Stimulated activated CD4-positive, alpha-beta T cell treated with anti-CD3 and anti-CD28 coated beads, Interleukin-1b, Interleukin-23, amount 100 ng/mL, for 24 hours (primary cell): ENCODE data around the gene SFRP2.

Experiments used
- DNase-seq, 4 experiments: peaks; one replicate each; pipeline ENCODE4 v3.0.0-alpha.2; 2020; ENCODE audit warnings: low read depth in 4 of 4, low spot score in 1 of 4

Gene SFRP2

GRCh38 chr4:153788413-153789276, at the start of gene SFRP2:
TSS of gene SFRP2 (minus strand) at chr4:153789083. CDS start at chr4:153788835, 248 bp downstream.
- DNase-seq, result no peak

GRCh38 chr4:153838564-153838963, 49.7 kb upstream of the SFRP2 start:
- DNase-seq, result no peak

GRCh38 chr4:153834901-153835300, 46.0 kb upstream of the SFRP2 start:
- no peak for DNase-seq

GRCh38 chr4:153832720-153833287, 43.9 kb upstream of the SFRP2 start:
- DNase-seq, result no peak

GRCh38 chr4:153832054-153832453, 43.2 kb upstream of the SFRP2 start:
- no peak for DNase-seq

- no peak for DNase-seq
Observed at GRCh38 chr4:153831245-153831644, 42.4 kb upstream of the SFRP2 start.

GRCh38 chr4:153825691-153826090, 36.8 kb upstream of the SFRP2 start:
- DNase-seq, result no peak

- no peak for DNase-seq
Observed at GRCh38 chr4:153825126-153825525, 36.2 kb upstream of the SFRP2 start.

GRCh38 chr4:153824501-153824900, 35.6 kb upstream of the SFRP2 start:
- no peak for DNase-seq

GRCh38 chr4:153823483-153823882, 34.6 kb upstream of the SFRP2 start:
- DNase-seq, result no peak

- DNase-seq, result no peak
Observed at GRCh38 chr4:153822316-153822715, 33.4 kb upstream of the SFRP2 start.

GRCh38 chr4:153817466-153817865, 28.6 kb upstream of the SFRP2 start:
- no peak for DNase-seq

- no peak for DNase-seq
Observed at GRCh38 chr4:153816542-153816941, 27.7 kb upstream of the SFRP2 start.

- DNase-seq, result no peak
Observed at GRCh38 chr4:153814789-153815188, 25.9 kb upstream of the SFRP2 start.

GRCh38 chr4:153809916-153810810, 21.3 kb upstream of the SFRP2 start:
- DNase-seq, result no peak

GRCh38 chr4:153809307-153809706, 20.4 kb upstream of the SFRP2 start:
- no peak for DNase-seq

GRCh38 chr4:153808175-153808574, 19.3 kb upstream of the SFRP2 start:
- no peak for DNase-seq

- DNase-seq, result no peak
Observed at GRCh38 chr4:153806073-153806472, 17.2 kb upstream of the SFRP2 start.

- DNase-seq, result no peak
Observed at GRCh38 chr4:153804722-153805121, 15.8 kb upstream of the SFRP2 start.

- DNase-seq, result no peak
Observed at GRCh38 chr4:153799694-153800074, 10.8 kb upstream of the SFRP2 start.

- no peak for DNase-seq
Observed at GRCh38 chr4:153798901-153799693, 10.2 kb upstream of the SFRP2 start.
